Testis (tissue), 5 donors: ENCODE measurements around the gene CEP290. TPM values are rescaled to one million over a fixed set of nuclear protein-coding genes. Genes with fewer than 3 reads are reported as not detected.

Experiments used
- DNase-seq: peaks from one replicate; pipeline ENCODE4 v3.0.0-alpha.2; 2019
- H3K27ac ChIP-seq, 2 donors: fragments of 200-600 bp; sonication (generic); one replicate each; pipeline ENCODE4 v1.5.1; 2019
- H3K27me3 ChIP-seq: fragments of 200-600 bp; sonication (generic); one replicate; pipeline ENCODE4 v1.5.1; 2019
- H3K36me3 ChIP-seq: fragments of 200-600 bp; sonication (generic); one replicate; pipeline ENCODE4 v1.5.1; 2017; ENCODE audit warnings: low read depth; ENCODE audit errors: missing control alignments
- H3K4me1 ChIP-seq: fragments of 200-600 bp; sonication (generic); one replicate; pipeline ENCODE4 v1.5.1; 2019
- H3K4me3 ChIP-seq, 2 donors: fragments of 200-600 bp; sonication (generic); one replicate each; pipeline ENCODE4 v1.5.1; 2017 to 2019
- H3K9me3 ChIP-seq: fragments of 200-600 bp; sonication (generic); one replicate; pipeline ENCODE4 v1.5.1; 2017
- CTCF ChIP-seq, 3 experiments: fragments of 450-650 bp in 2 of 3; fragments of 200-600 bp in 1 of 3; sonication (generic) in 1 of 3; IDR thresholded peaks; one replicate each; pipeline ENCODE4 v1.5.1; 2016 to 2019; ENCODE audit warnings: antibody characterized with exemption in 3 of 3, mild to moderate bottlenecking in 2 of 3, moderate library complexity in 1 of 3
- POLR2A ChIP-seq: fragments of 450-650 bp; IDR thresholded peaks from one replicate; pipeline ENCODE4 v1.6.1; 2017; ENCODE audit warnings: antibody characterized with exemption, mild to moderate bottlenecking, moderate library complexity
- WGBS, 2 donors: methylation state at CpG; one replicate each; pipeline ENCODE4 v1.1.5; 2018; 5-methylcytosine and 5-hydroxymethylcytosine counted together
- intact Hi-C: fragments of 100-400 bp; cut with DNase I; formaldehyde crosslinking; loops from one replicate; pipeline ENCODE4 v1.15.1; 2023; ENCODE audit warnings: low total_unique reads
- long read RNA-seq, 2 donors: transcript quantifications; one replicate each; lab custom pipeline, GENCODE V29; 2026
- polyA plus RNA-seq: library from polyadenylated mRNA; stranded (reverse); fragments of 350-450 nt; fragmentation: Illumina TruSeq; extraction: RNeasy Lipid Tissue Mini Kit (QIAGEN cat#74804); gene quantifications from one replicate; pipeline ENCODE4 v1.2.3, GENCODE V29; 2014; ENCODE audit warnings: low read depth, low replicate concordance; ENCODE audit not compliant: insufficient read depth
- total RNA-seq, 2 donors: library from RNA; depleted of rRNA; stranded (reverse); fragments of >200 nt; gene quantifications; one replicate each; pipeline ENCODE4 v1.2.3, GENCODE V29; 2016

CEP290 gene, protein sequence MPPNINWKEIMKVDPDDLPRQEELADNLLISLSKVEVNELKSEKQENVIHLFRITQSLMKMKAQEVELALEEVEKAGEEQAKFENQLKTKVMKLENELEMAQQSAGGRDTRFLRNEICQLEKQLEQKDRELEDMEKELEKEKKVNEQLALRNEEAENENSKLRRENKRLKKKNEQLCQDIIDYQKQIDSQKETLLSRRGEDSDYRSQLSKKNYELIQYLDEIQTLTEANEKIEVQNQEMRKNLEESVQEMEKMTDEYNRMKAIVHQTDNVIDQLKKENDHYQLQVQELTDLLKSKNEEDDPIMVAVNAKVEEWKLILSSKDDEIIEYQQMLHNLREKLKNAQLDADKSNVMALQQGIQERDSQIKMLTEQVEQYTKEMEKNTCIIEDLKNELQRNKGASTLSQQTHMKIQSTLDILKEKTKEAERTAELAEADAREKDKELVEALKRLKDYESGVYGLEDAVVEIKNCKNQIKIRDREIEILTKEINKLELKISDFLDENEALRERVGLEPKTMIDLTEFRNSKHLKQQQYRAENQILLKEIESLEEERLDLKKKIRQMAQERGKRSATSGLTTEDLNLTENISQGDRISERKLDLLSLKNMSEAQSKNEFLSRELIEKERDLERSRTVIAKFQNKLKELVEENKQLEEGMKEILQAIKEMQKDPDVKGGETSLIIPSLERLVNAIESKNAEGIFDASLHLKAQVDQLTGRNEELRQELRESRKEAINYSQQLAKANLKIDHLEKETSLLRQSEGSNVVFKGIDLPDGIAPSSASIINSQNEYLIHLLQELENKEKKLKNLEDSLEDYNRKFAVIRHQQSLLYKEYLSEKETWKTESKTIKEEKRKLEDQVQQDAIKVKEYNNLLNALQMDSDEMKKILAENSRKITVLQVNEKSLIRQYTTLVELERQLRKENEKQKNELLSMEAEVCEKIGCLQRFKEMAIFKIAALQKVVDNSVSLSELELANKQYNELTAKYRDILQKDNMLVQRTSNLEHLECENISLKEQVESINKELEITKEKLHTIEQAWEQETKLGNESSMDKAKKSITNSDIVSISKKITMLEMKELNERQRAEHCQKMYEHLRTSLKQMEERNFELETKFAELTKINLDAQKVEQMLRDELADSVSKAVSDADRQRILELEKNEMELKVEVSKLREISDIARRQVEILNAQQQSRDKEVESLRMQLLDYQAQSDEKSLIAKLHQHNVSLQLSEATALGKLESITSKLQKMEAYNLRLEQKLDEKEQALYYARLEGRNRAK (N-terminal part only)
- 10 to 100 TPM; 46.0 to 48.5 TPM for total RNA-seq
- polyA plus RNA-seq: 5.0 TPM
- long read RNA-seq, donor 1, partial matches to known transcripts: 62 of 62 reads
- long read RNA-seq, donor 1, other reads (novel, unspliced or antisense): 0 of 62 reads
- long read RNA-seq, donor 2, partial matches to known transcripts: 14 of 14 reads
- long read RNA-seq, donor 2, other reads (novel, unspliced or antisense): 0 of 14 reads

DNA sequence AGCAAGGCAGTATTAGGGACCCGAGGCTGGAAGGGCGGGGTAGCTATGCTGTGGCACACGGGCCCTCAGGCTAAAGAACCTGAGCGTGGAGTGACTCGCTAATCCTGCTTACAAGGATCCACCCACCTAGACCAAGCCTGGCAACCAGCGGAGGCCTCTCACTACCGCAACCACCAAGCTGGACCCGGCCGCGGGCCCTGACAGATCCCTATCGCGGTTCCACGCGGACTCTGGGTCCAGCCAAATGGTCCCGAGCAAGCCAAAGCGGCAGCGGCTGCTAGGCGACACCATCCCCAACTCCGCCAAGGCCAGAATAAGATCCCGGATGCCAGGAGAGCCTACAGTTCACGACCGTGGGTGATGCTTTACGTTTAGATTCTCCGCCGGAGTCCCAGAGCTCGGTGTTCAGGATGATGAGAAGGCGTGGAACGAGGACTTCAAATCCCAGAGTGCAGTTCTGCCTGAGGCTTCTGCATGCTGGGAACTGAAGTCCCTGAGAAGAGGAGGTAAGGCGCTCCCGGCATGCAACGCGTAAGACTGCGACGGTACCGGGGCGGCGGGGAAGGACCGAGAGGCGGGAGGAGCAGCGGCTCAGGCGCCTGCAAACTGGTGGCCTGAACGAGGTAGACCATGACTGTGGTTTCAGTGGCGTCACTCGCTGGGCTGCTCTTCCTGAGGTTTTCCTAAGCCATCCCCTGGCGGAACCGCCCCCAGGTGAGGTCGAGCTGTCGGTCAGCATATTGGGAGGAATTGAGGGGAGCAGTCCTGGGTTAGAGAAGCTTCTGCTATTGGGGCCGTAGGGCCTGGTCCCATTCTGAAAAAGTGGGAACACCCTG is at the start of gene CEP290, which contains the start of gene TMTC3:
TSS of gene CEP290 (minus strand) at position 315 of the 836 bp plus-strand sequence. CDS start 781 bp downstream, outside the sequence.
TSS of gene TMTC3 (plus strand) at position 534 of the 836 bp plus-strand sequence. CDS start 6,009 bp downstream, outside the sequence.
- intact Hi-C loops: no loop called here
- Histone ChIP-seq H3K27me3 (no peaks in the 10 kb centered on the region), H3K36me3 (no peaks in the 10 kb centered on the region), H3K4me1 (no peaks in the 10 kb centered on the region), H3K9me3 (no peaks in the 10 kb centered on the region), H3K4me3 (peak within 1 kb of the TSS; percentile 79 to 83), H3K27ac (peak within 1 kb of the TSS; percentile 64 to 86)
- WGBS, 2 donors: 0 to 1% methylated on average over 15 to 49 of the region's 49 CpGs
- TF ChIP-seq CTCF (IDR thresholded peaks at IDR 0.05) (peak in 1 of 3 experiments; percentile 21), POLR2A (peak; percentile 37)
- DNase-seq: peak; percentile 99

- 87 to 94% methylated on average over 1 of the region's 1 CpG for WGBS, 2 donors
- no peak overlapping the region for H3K27ac ChIP-seq
- H3K4me3 ChIP-seq: no peak overlapping the region
- H3K9me3 ChIP-seq: no peaks in the 10 kb centered on the region
- H3K27me3 ChIP-seq: no peaks in the 10 kb centered on the region
- no peaks in the 10 kb centered on the region for H3K36me3 ChIP-seq
- no peaks in the 10 kb centered on the region for H3K4me1 ChIP-seq
- no peak for TF ChIP-seq POLR2A
- no peak for TF ChIP-seq CTCF (IDR thresholded peaks at IDR 0.05)
- intact Hi-C loops: no loop called here
- no peak for DNase-seq
Measured at GRCh38 chr12:88188180-88188579, 46.3 kb upstream of the CEP290 start.

DNA sequence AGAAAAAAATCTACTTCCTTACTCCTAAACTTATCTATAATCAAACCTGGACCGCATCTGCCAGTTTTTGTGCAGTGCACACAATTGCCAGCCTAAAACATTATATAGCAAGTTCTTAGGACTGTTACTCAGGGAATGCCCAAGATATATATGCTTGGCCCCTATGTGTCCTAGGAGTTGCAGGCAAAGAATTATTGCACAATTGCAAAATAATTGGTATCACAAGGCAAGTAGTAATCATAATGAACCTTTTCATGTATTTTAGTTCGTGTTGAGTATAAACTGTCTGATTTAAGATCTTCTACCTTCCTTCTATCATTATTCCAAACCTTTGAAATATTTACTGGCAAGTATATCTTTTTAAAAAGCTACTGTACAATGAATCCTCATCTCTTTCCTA is 45.7 kb upstream of the CEP290 start:
- TF ChIP-seq POLR2A: no peak
- TF ChIP-seq CTCF (IDR thresholded peaks at IDR 0.05): no peak
- Histone ChIP-seq H3K9me3 (no peaks in the 10 kb centered on the region), H3K27me3 (no peaks in the 10 kb centered on the region), H3K4me1 (no peaks in the 10 kb centered on the region), H3K36me3 (no peaks in the 10 kb centered on the region), H3K4me3 (no peak overlapping the region), H3K27ac (no peak overlapping the region)
- DNase-seq: no peak
- 85 to 86% methylated on average over 2 of the region's 2 CpGs for WGBS, 2 donors
- intact Hi-C loops: no loop called here

DNA sequence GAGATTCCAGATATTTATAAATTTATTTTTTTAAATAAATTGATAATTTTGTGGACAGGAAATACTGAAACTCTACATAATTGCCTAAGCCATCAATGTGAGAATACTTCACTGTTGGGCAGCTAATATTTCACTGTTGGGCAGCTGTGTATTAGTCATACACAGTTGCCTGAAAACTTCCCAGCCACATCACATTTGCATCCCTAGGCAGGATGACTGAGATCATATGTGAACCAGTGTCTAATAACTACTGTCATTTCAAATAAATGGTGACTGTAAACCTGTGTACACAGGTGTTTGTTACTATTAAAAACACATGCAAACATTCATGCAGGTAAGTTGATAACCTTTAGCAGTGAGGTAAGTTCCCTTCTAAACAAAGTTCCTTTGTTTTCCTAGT is 44.1 kb upstream of the CEP290 start:
- H3K36me3 ChIP-seq: no peaks in the 10 kb centered on the region
- H3K27me3 ChIP-seq: no peaks in the 10 kb centered on the region
- no peak for TF ChIP-seq CTCF (IDR thresholded peaks at IDR 0.05)
- TF ChIP-seq POLR2A: no peak
- no peak overlapping the region for H3K4me3 ChIP-seq
- intact Hi-C loops: no loop called here
- no peak overlapping the region for H3K27ac ChIP-seq
- DNase-seq: no peak
- H3K9me3 ChIP-seq: no peaks in the 10 kb centered on the region
- H3K4me1 ChIP-seq: no peaks in the 10 kb centered on the region
